ENCODE data around the gene DENND2D. TPM values are rescaled to one million over a fixed set of nuclear protein-coding genes. Genes with fewer than 3 reads are reported as not detected.

Gene DENND2D
- polyA plus RNA-seq, 1 donor (not counting 4 experiments of a cell fraction or from before 2014, with no cell fraction given) = 7.8 TPM

- Histone ChIP-seq H3K27me3 (ENCODE audit: control insufficient read depth, extremely low read depth, insufficient read depth, low read length) (no peaks in the 10 kb centered on the region), H3K9ac (ENCODE audit: control insufficient read depth, extremely low read depth, insufficient read depth, low read length) (no peak overlapping the region), H3K4me1 (ENCODE audit: control insufficient read depth, extremely low read depth, insufficient read depth, low read length) (peaks cover 26% of the 10 kb centered on the region), H4K20me1 (ENCODE audit: control insufficient read depth, extremely low read depth, insufficient read depth, low read length) (no peaks in the 10 kb centered on the region), H3K4me3 (ENCODE audit: control insufficient read depth in 2 of 3, extremely low read depth in 1 of 3, insufficient read depth in 2 of 3, low read depth in 1 of 3, low read length in 3 of 3) (no peak overlapping the region), H3K36me3 (ENCODE audit: control insufficient read depth in 2 of 2, extremely low read depth in 1 of 2, insufficient read depth in 2 of 2, low read length in 2 of 2) (peaks cover 2% of the 10 kb centered on the region in 2 experiments), H3K4me2 (ENCODE audit: control insufficient read depth, extremely low read depth, insufficient read depth, low read depth, low read length) (no peak overlapping the region), H3K9me1 (ENCODE audit: control insufficient read depth, extremely low read depth, insufficient read depth, low read length) (no peaks in the 10 kb centered on the region), H3K27ac (ENCODE audit: control insufficient read depth, insufficient read depth, low read length) (no peak overlapping the region), H3K9me3 (ENCODE audit: control insufficient read depth, low read depth, low read length) (no peaks in the 10 kb centered on the region), H2AFZ (ENCODE audit: control insufficient read depth, low read length) (no peak overlapping the region), H3K79me2 (ENCODE audit: control insufficient read depth, insufficient read depth, low read length) (no peaks in the 10 kb centered on the region)
- FAIRE-seq (no peak), DNase-seq (ENCODE audit: low read depth, low spot score) (no peak)
- no peak for TF ChIP-seq EZH2 (IDR thresholded peaks at IDR 0.05; ENCODE audit: low read length)
- TF ChIP-seq, protein P1, sequence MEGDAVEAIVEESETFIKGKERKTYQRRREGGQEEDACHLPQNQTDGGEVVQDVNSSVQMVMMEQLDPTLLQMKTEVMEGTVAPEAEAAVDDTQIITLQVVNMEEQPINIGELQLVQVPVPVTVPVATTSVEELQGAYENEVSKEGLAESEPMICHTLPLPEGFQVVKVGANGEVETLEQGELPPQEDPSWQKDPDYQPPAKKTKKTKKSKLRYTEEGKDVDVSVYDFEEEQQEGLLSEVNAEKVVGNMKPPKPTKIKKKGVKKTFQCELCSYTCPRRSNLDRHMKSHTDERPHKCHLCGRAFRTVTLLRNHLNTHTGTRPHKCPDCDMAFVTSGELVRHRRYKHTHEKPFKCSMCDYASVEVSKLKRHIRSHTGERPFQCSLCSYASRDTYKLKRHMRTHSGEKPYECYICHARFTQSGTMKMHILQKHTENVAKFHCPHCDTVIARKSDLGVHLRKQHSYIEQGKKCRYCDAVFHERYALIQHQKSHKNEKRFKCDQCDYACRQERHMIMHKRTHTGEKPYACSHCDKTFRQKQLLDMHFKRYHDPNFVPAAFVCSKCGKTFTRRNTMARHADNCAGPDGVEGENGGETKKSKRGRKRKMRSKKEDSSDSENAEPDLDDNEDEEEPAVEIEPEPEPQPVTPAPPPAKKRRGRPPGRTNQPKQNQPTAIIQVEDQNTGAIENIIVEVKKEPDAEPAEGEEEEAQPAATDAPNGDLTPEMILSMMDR (optimal IDR thresholded peaks at IDR 0.05 in 1 of 3, IDR thresholded peaks at IDR 0.05 in 1 of 3, conservative IDR thresholded peaks at IDR 0.05 in 1 of 3; ENCODE audit: extremely low read depth in 1 of 3, insufficient read depth in 2 of 3, low read length in 3 of 3) = no peak
- dilution Hi-C loops (cut with MboI; ENCODE audit: extremely low pct_ligation_motif_present, low sequenced_read_pairs) = no loop called here
These were observed 1.1 kb downstream of the DENND2D start for GRCh38 chr1:111199329-111199728.

DNA sequence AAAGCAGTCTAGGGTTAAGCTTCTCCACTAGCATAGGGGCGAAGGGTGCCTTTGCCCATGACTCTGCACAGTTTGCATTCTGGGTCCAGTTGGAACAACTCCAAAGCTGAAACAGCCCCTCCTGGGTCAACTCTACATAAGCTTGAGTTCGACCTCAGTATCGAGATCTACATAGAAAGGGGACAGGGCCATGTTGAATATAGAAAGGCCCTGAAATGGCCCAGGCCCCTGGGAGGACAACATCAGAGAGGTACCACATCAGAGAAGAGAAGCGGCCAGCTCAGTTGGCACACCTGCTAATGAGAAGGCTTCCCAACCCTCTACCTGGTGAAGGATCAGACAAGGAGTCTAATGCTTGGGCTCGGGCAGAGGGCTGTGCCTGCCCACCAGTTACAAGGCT lies 1.6 kb downstream of the DENND2D start:
- H3K9ac ChIP-seq (ENCODE audit: control insufficient read depth, extremely low read depth, insufficient read depth, low read length) = no peak overlapping the region
- FAIRE-seq (no peak), DNase-seq (ENCODE audit: low read depth, low spot score) (no peak)
- H3K9me3 ChIP-seq (ENCODE audit: control insufficient read depth, low read depth, low read length) = no peaks in the 10 kb centered on the region
- H3K36me3 ChIP-seq (ENCODE audit: control insufficient read depth in 2 of 2, extremely low read depth in 1 of 2, insufficient read depth in 2 of 2, low read length in 2 of 2) = peaks cover 2% of the 10 kb centered on the region in 2 experiments
- no peaks in the 10 kb centered on the region for H3K79me2 ChIP-seq (ENCODE audit: control insufficient read depth, insufficient read depth, low read length)
- H2AFZ ChIP-seq (ENCODE audit: control insufficient read depth, low read length) = no peak overlapping the region
- no peaks in the 10 kb centered on the region for H3K9me1 ChIP-seq (ENCODE audit: control insufficient read depth, extremely low read depth, insufficient read depth, low read length)
- H3K27me3 ChIP-seq (ENCODE audit: control insufficient read depth, extremely low read depth, insufficient read depth, low read length) = no peaks in the 10 kb centered on the region
- no peak overlapping the region for H3K4me3 ChIP-seq (ENCODE audit: control insufficient read depth in 2 of 3, extremely low read depth in 1 of 3, insufficient read depth in 2 of 3, low read depth in 1 of 3, low read length in 3 of 3)
- H4K20me1 ChIP-seq (ENCODE audit: control insufficient read depth, extremely low read depth, insufficient read depth, low read length) = no peaks in the 10 kb centered on the region
- dilution Hi-C loops (cut with MboI; ENCODE audit: extremely low pct_ligation_motif_present, low sequenced_read_pairs) = no loop called here
- no peak overlapping the region for H3K27ac ChIP-seq (ENCODE audit: control insufficient read depth, insufficient read depth, low read length)
- TF ChIP-seq, protein P1 (optimal IDR thresholded peaks at IDR 0.05 in 1 of 3, IDR thresholded peaks at IDR 0.05 in 1 of 3, conservative IDR thresholded peaks at IDR 0.05 in 1 of 3; ENCODE audit: extremely low read depth in 1 of 3, insufficient read depth in 2 of 3, low read length in 3 of 3) = no peak
- TF ChIP-seq EZH2 (IDR thresholded peaks at IDR 0.05; ENCODE audit: low read length) = no peak
- H3K4me1 ChIP-seq (ENCODE audit: control insufficient read depth, extremely low read depth, insufficient read depth, low read length) = peaks cover 30% of the 10 kb centered on the region
- H3K4me2 ChIP-seq (ENCODE audit: control insufficient read depth, extremely low read depth, insufficient read depth, low read depth, low read length) = no peak overlapping the region
